ENCODE data around the gene TBC1D5.

- TF ChIP-seq, protein P1, sequence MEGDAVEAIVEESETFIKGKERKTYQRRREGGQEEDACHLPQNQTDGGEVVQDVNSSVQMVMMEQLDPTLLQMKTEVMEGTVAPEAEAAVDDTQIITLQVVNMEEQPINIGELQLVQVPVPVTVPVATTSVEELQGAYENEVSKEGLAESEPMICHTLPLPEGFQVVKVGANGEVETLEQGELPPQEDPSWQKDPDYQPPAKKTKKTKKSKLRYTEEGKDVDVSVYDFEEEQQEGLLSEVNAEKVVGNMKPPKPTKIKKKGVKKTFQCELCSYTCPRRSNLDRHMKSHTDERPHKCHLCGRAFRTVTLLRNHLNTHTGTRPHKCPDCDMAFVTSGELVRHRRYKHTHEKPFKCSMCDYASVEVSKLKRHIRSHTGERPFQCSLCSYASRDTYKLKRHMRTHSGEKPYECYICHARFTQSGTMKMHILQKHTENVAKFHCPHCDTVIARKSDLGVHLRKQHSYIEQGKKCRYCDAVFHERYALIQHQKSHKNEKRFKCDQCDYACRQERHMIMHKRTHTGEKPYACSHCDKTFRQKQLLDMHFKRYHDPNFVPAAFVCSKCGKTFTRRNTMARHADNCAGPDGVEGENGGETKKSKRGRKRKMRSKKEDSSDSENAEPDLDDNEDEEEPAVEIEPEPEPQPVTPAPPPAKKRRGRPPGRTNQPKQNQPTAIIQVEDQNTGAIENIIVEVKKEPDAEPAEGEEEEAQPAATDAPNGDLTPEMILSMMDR (conservative IDR thresholded peaks at IDR 0.05) = no peak
- TF ChIP-seq ZFX (IDR thresholded peaks at IDR 0.05) = no peak
These were observed 402.2 kb downstream of the TBC1D5 start for GRCh38 chr3:17340261-17340660.
